BJ (cell line): ENCODE measurements around the gene DNAL1. TPM values are rescaled to one million over a fixed set of nuclear protein-coding genes. Genes with fewer than 3 reads are reported as not detected.
A peak's percentile ranks its signal among the peaks of the same experiment; 100 is the strongest.

Source experiments
- CTCF ChIA-PET: fragments of 350-600 bp; formaldehyde crosslinking; extraction: SDS; loops from one replicate; lab custom pipeline; 2021; ENCODE audit warnings: antibody characterized with exemption, inconsistent platforms; lab: Yijun Ruan, JAX
- POLR2A ChIA-PET: fragments of 300-600 bp; sonication (Branson Sonifier 250); formaldehyde crosslinking; extraction: SDS; loops from one replicate; lab custom pipeline; 2021; ENCODE audit warnings: antibody characterized with exemption; lab: Charles Lee
- DNase-seq: peaks from one replicate; pipeline ENCODE4 v3.0.0-alpha.2; 2011; ENCODE audit warnings: low read depth
- H3K27me3 ChIP-seq: 2 replicates; pipeline ENCODE4 v1.6.0; 2011; ENCODE audit warnings: low read length; ENCODE audit not compliant: control insufficient read depth, insufficient read depth
- H3K36me3 ChIP-seq: 2 replicates; pipeline ENCODE4 v1.5.1; 2011; ENCODE audit warnings: low read length; ENCODE audit not compliant: control insufficient read depth, insufficient read depth
- H3K4me3 ChIP-seq: 2 replicates; pipeline ENCODE4 v1.5.1; 2011; ENCODE audit warnings: low read depth, mild to moderate bottlenecking, control low read depth, low read length
- CTCF ChIP-seq: IDR thresholded peaks from 2 replicates; pipeline ENCODE4 v1.5.1; 2011; ENCODE audit warnings: low read depth, mild to moderate bottlenecking, control low read depth, inconsistent platforms, low read length, moderate library complexity; ENCODE audit not compliant: insufficient read depth
- polyA plus RNA-seq: library from polyadenylated mRNA; depleted of rRNA; stranded (reverse); fragments of >200 nt; gene quantifications from 2 replicates; pipeline ENCODE4 v1.2.3, GENCODE V29; 2011

DNAL1 gene
- polyA plus RNA-seq, 1 experiment, result 2.4 TPM

GRCh38 chr14:73710737-73711136, 66.0 kb downstream of the DNAL1 start:
- no peak for DNase-seq
- no peaks in the 10 kb centered on the region for H3K27me3 ChIP-seq
- no peak overlapping the region for H3K4me3 ChIP-seq
- no peak for TF ChIP-seq CTCF
- peaks cover 4% of the 10 kb centered on the region for H3K36me3 ChIP-seq
- ChIA-PET POLR2A (interaction anchor here (0.7 kb wide), 1 partner anchor 376 kb away, joined by 3 read pairs; no protein-coding TSS in a partner anchor), CTCF (interaction anchor here (1.8 kb wide), 1 partner anchor 15 kb away, joined by 4 read pairs; no protein-coding TSS in a partner anchor)

GRCh38 chr14:73712071-73712506, 67.3 kb downstream of the DNAL1 start:
- DNase-seq, result no peak
- CTCF ChIA-PET, result interaction anchor here (0.8 kb wide), 1 partner anchor 28 kb away, joined by 3 read pairs; no protein-coding TSS in a partner anchor
- no peak for TF ChIP-seq CTCF
- POLR2A ChIA-PET, result no interaction called here
- H3K27me3 ChIP-seq, result no peaks in the 10 kb centered on the region
- peak overlapping the region; percentile 71 for H3K4me3 ChIP-seq
- H3K36me3 ChIP-seq, result peaks cover 10% of the 10 kb centered on the region

- no peaks in the 10 kb centered on the region for H3K27me3 ChIP-seq
- no peak for DNase-seq
- ChIA-PET POLR2A (no interaction called here), CTCF (no interaction called here)
- H3K4me3 ChIP-seq, result peak overlapping the region; percentile 71
- TF ChIP-seq CTCF, result no peak
- peaks cover 10% of the 10 kb centered on the region for H3K36me3 ChIP-seq
These were observed 67.9 kb downstream of the DNAL1 start for GRCh38 chr14:73712540-73713180.

- POLR2A ChIA-PET, result no interaction called here
- TF ChIP-seq CTCF, result no peak
- Histone ChIP-seq H3K36me3 (peaks cover 17% of the 10 kb centered on the region), H3K27me3 (no peaks in the 10 kb centered on the region), H3K4me3 (peak overlapping the region; percentile 71)
- no peak for DNase-seq
- CTCF ChIA-PET, result no interaction called here
These were observed 68.5 kb downstream of the DNAL1 start for GRCh38 chr14:73713206-73713802.

GRCh38 chr14:73713803-73714655, 69.2 kb downstream of the DNAL1 start, which contains the start of gene PNMA1:
TSS of gene PNMA1 (minus strand) at chr14:73714384. CDS start at chr14:73713639, 745 bp downstream.
- TF ChIP-seq CTCF, result no peak
- DNase-seq, result no peak
- peaks cover 21% of the 10 kb centered on the region for H3K36me3 ChIP-seq
- CTCF ChIA-PET, result no interaction called here
- POLR2A ChIA-PET, result interaction anchor here (0.6 kb wide), 1 partner anchor 99 kb away, joined by 5 read pairs; no protein-coding TSS in a partner anchor
- H3K4me3 ChIP-seq, result peak within 1 kb of the TSS; percentile 71
- H3K27me3 ChIP-seq, result no peaks in the 10 kb centered on the region
